Tracheal epithelial cell (primary cell): ENCODE results near the gene STRN. TPM values are rescaled to one million over a fixed set of nuclear protein-coding genes. Genes with fewer than 3 reads are reported as not detected.

Experiments
- total RNA-seq: library from RNA; depleted of rRNA; stranded (reverse); fragments of >200 nt; gene quantifications from 2 replicates; pipeline ENCODE4 v1.2.1, GENCODE V29; 2014

Gene STRN
- total RNA-seq = 22.4 and 23.0 TPM in 2 replicates

GRCh38 chr2:36966370-36967235 is at the start of gene STRN:
Gene STRN (minus strand): TSS chr2:36966536. CDS start chr2:36966463, 73 bp downstream.

Other genes with a start within 250 kb of the STRN start
- 18.3 and 19.0 TPM in 2 replicates for gene HEATR5B, start 117.8 kb upstream of the STRN start, total RNA-seq
- gene GPATCH11, start 118.0 kb upstream of the STRN start, total RNA-seq = 2.4 and 3.8 TPM in 2 replicates
- 15.7 and 24.3 TPM in 2 replicates for gene EIF2AK2, start 190.4 kb upstream of the STRN start, total RNA-seq
- gene SULT6B1, start 222.1 kb upstream of the STRN start, total RNA-seq = not detected in 2 replicates
- 7.2 and 14.7 TPM in 2 replicates for gene CEBPZOS, start 230.0 kb upstream of the STRN start, total RNA-seq